MCF 10A (cell line): ENCODE measurements around the gene ZNF485. TPM values are rescaled to one million over a fixed set of nuclear protein-coding genes. Genes with fewer than 3 reads are reported as not detected.

Source experiments
- BruUV-seq: library from RNA; stranded (reverse); fragments of 400-500 nt; replicated peaks from 2 replicates; lab custom pipeline; 2021; lab: Mats Ljungman, UMichigan
- CTCF ChIA-PET: fragments of 300-600 bp; sonication (Branson Sonifier 250); formaldehyde crosslinking; extraction: SDS; loops from one replicate; lab custom pipeline; 2021; ENCODE audit warnings: antibody characterized with exemption, inconsistent platforms; lab: Yijun Ruan, JAX
- POLR2A ChIA-PET: fragments of 300-600, 350-650 bp; sonication (Branson Sonifier 250); formaldehyde crosslinking; extraction: SDS; loops from one replicate; lab custom pipeline; 2020; ENCODE audit warnings: antibody characterized with exemption, inconsistent platforms; lab: Yijun Ruan, JAX
- DNase-seq: peaks from one replicate; pipeline ENCODE4 v3.0.0-alpha.2; 2018; ENCODE audit not compliant: unreplicated experiment
- H3K27ac Mint-ChIP-seq: one replicate; pipeline ENCODE4 v1.8.0; 2022; ENCODE audit warnings: mild to moderate bottlenecking, low read depth, mixed read lengths; ENCODE audit not compliant: unreplicated experiment
- H3K27me3 Mint-ChIP-seq: one replicate; pipeline ENCODE4 v1.8.0; 2022; ENCODE audit warnings: mixed read lengths; ENCODE audit not compliant: insufficient read depth, unreplicated experiment
- H3K36me3 Mint-ChIP-seq: one replicate; pipeline ENCODE4 v1.8.0; 2022; ENCODE audit warnings: mild to moderate bottlenecking, moderate library complexity, mixed read lengths; ENCODE audit not compliant: insufficient read depth, unreplicated experiment
- H3K4me1 Mint-ChIP-seq: one replicate; pipeline ENCODE4 v1.8.0; 2022; ENCODE audit warnings: mixed read lengths; ENCODE audit not compliant: insufficient read depth, unreplicated experiment
- H3K4me3 Mint-ChIP-seq: one replicate; pipeline ENCODE4 v1.8.0; 2022; ENCODE audit warnings: mild to moderate bottlenecking, moderate library complexity, mixed read lengths; ENCODE audit not compliant: unreplicated experiment
- H3K9me3 Mint-ChIP-seq: one replicate; pipeline ENCODE4 v1.8.0; 2022; ENCODE audit warnings: mixed read lengths; ENCODE audit not compliant: unreplicated experiment
- intact Hi-C: fragments of 100-400 bp; cut with micrococcal nuclease; formaldehyde crosslinking; loops from 2 replicates; pipeline ENCODE4 v1.14.1; 2022
- total RNA-seq: library from RNA; stranded (reverse); gene quantifications from 2 replicates; pipeline ENCODE4 v1.2.3, GENCODE V29; 2022
- TF ChIP-seq, protein P1 (sequence below): fragments of 200-600 bp; IDR thresholded peaks from one replicate; pipeline ENCODE4 v1.8.0; 2022; ENCODE audit warnings: antibody characterized with exemption, mild to moderate bottlenecking; ENCODE audit not compliant: unreplicated experiment

Gene ZNF485
- total RNA-seq, 1 experiment from 2014 or later = 6.5 TPM

DNA sequence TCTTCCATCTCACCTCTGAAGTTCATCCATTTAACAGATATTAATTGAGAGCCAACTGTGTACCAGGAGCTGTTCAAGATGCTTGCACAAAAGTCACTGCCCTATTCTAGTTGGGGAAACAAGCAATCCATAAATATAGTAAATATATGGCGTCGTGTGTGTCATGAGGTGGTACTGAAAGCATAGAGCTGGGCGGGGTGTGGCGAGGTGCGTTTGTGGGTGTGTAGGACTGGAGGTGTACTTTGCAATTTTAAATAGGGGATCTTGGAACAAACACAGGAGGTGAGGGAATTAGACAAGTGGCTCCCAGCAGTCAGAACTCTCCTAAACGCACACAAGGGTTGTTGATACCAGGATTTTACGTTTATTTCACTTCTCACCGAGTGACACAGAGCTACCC lies 31.3 kb upstream of the ZNF485 start:
- TF ChIP-seq, protein P1, sequence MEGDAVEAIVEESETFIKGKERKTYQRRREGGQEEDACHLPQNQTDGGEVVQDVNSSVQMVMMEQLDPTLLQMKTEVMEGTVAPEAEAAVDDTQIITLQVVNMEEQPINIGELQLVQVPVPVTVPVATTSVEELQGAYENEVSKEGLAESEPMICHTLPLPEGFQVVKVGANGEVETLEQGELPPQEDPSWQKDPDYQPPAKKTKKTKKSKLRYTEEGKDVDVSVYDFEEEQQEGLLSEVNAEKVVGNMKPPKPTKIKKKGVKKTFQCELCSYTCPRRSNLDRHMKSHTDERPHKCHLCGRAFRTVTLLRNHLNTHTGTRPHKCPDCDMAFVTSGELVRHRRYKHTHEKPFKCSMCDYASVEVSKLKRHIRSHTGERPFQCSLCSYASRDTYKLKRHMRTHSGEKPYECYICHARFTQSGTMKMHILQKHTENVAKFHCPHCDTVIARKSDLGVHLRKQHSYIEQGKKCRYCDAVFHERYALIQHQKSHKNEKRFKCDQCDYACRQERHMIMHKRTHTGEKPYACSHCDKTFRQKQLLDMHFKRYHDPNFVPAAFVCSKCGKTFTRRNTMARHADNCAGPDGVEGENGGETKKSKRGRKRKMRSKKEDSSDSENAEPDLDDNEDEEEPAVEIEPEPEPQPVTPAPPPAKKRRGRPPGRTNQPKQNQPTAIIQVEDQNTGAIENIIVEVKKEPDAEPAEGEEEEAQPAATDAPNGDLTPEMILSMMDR = no peak
- Mint-ChIP-seq H3K27me3 (no peaks in the 10 kb centered on the region), H3K27ac (no peak overlapping the region), H3K9me3 (peaks cover 14% of the 10 kb centered on the region), H3K4me3 (peak overlapping the region; percentile 91), H3K4me1 (peaks cover 6% of the 10 kb centered on the region), H3K36me3 (no peaks in the 10 kb centered on the region)
- no TSS peak for BruUV-seq
- ChIA-PET CTCF (no interaction called here), POLR2A (no interaction called here)
- no peak for DNase-seq
- intact Hi-C loops = loop anchor here (5.0 kb wide), 1 partner anchor 32 kb away; the partner anchor contains the start of gene ZNF485

DNA sequence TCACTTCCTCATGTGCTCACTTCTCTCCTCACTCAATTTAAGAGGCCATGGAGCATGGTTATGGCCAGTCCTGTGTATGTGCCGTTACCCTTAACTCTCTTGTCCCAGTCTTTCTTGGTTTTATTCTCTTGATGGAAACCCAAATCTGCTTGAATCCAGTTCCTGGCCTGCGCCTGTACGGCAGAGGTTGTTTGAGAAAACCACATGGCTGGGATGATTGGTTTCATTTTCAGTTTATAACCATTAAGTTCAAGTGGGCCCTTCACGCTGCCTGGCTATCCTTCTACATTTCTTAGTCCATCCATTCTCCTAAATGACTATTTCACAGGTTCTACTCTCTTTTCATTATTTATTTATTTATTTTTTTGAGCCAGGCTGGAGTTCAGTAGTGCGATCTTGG lies 30.2 kb upstream of the ZNF485 start:
- POLR2A ChIA-PET = no interaction called here
- peaks cover 7% of the 10 kb centered on the region for H3K9me3 Mint-ChIP-seq
- no peaks in the 10 kb centered on the region for H3K36me3 Mint-ChIP-seq
- CTCF ChIA-PET = no interaction called here
- peaks cover 6% of the 10 kb centered on the region for H3K4me1 Mint-ChIP-seq
- TF ChIP-seq, protein P1 = no peak
- H3K27me3 Mint-ChIP-seq = no peaks in the 10 kb centered on the region
- intact Hi-C loops = no loop called here
- no peak for DNase-seq
- H3K27ac Mint-ChIP-seq = no peak overlapping the region
- H3K4me3 Mint-ChIP-seq = peak overlapping the region; percentile 50
- no TSS peak for BruUV-seq

- no peaks in the 10 kb centered on the region for H3K27me3 Mint-ChIP-seq
- CTCF ChIA-PET = no interaction called here
- POLR2A ChIA-PET = no interaction called here
- no peak overlapping the region for H3K27ac Mint-ChIP-seq
- TF ChIP-seq, protein P1 = no peak
- BruUV-seq = no TSS peak
- H3K4me1 Mint-ChIP-seq = peaks cover 6% of the 10 kb centered on the region
- no peak for DNase-seq
- H3K4me3 Mint-ChIP-seq = no peak overlapping the region
- H3K9me3 Mint-ChIP-seq = peaks cover 7% of the 10 kb centered on the region
- H3K36me3 Mint-ChIP-seq = no peaks in the 10 kb centered on the region
- intact Hi-C loops = no loop called here
These were observed 29.7 kb upstream of the ZNF485 start for GRCh38 chr10:43576580-43576979.

GRCh38 chr10:43584051-43584450 lies 22.2 kb upstream of the ZNF485 start:
- intact Hi-C loops = no loop called here
- TF ChIP-seq, protein P1 = no peak
- no TSS peak for BruUV-seq
- ChIA-PET CTCF (no interaction called here), POLR2A (no interaction called here)
- Mint-ChIP-seq H3K27ac (no peak overlapping the region), H3K4me3 (no peak overlapping the region), H3K36me3 (no peaks in the 10 kb centered on the region), H3K4me1 (no peaks in the 10 kb centered on the region), H3K27me3 (no peaks in the 10 kb centered on the region), H3K9me3 (no peaks in the 10 kb centered on the region)
- no peak for DNase-seq
